ENCODE data around the gene FRMD6.

The FRMD6 gene

DNA sequence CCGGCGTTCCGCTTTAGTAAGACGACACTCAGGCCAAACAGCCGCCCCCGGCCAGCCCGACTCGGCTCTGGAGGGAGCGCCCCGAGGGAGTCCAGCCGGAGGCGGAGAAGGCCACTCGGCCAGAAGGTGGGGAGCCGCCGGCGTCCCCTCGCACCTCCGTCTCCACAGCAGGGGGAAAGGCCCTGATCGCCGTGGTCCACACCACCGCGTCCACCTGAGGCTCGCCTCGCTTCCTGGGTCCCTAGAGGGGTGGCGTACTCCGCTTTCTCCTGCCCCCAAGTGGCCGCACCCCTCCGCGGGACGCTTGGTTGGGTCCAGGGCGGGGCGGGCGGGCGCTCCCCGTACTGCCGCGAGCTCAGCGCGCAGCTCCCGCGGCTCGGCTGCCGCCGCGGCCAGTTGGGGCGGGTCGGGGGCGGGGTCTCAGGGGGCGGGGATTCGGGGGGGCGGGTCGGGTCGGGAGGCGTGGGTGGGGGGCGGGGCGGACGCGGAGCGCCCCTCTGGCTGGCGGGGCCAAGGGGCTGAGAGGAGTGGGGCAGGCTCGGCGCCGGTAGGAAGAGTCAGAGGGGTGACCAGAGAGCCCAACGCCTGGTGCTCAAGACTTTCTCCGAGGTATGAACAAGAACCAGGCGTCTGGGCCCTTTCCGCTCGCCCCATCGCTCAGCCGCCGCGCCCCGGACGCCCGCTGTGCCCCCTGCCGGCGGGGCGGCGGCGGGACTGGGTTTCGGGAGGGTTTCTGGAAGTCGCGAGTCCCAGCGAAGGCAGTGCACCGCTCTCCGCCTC lies at the start of gene FRMD6:
Gene FRMD6 (plus strand): TSS at position 523 of the 780 bp plus-strand sequence. CDS start 37,927 bp downstream, outside the sequence.
- peak; percentile 91 for DNase-seq

DNA sequence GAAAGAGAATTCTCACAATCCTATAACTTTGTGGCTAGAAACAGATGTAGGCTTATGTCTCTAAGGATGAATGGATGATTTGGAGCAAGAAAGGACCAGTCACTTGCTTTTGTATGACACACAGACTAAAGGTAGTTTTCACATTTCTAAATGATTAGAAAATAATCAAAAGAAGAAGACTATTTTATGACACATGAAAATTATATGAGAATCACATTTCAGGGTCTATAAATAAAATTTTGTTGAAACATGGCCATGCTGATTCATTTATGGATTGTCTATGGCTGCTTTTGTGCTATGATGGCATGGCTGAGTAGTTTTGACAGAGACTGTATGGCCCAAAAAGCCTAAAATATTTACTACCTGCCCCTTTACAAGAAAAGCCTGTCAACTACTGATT lies 49.4 kb upstream of the FRMD6 start:
- no peak for DNase-seq

- no peak for DNase-seq
These were observed 48.2 kb upstream of the FRMD6 start for GRCh38 chr14:51603495-51603894.

DNA sequence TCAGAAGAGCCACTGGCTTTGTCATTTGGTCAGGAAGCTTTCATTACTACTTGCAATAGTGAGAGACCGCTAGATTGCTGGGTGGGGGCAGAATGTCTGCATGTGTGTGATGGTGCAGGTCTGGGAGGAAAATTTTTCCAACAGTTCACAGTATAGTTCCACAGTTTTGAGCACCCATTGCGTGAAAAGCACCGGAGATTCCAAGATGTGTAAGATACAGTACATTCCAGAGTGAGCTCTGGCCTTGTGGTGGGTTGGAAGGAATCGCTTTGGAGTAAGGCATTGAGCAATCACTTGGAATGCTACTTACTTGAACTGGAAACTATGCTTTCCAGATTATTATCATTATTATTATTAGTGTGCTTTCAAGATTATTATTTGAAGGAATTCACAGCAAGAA lies 47.6 kb upstream of the FRMD6 start:
- DNase-seq: no peak

GRCh38 chr14:51605575-51605974 lies 46.1 kb upstream of the FRMD6 start:
- no peak for DNase-seq

DNA sequence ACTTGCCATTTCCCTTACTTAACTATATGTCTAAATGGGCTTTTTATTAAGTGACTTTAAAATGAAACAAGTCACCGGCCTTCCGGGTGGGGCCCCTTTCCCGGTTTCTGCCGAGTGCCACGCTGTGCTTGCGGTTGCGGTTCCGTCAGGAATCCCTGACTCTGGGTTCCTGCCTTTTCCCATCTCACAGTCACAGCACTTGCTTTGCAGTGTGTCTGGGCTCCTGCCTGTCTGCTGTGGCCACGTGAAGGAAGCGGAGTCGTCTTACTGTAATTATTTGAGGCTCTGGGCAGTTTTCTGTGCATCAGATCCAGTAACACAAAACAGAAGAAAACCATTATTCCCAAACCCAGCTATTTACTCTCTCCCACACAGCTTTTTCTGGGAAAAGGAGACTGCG lies 44.0 kb upstream of the FRMD6 start:
- no peak for DNase-seq

DNA sequence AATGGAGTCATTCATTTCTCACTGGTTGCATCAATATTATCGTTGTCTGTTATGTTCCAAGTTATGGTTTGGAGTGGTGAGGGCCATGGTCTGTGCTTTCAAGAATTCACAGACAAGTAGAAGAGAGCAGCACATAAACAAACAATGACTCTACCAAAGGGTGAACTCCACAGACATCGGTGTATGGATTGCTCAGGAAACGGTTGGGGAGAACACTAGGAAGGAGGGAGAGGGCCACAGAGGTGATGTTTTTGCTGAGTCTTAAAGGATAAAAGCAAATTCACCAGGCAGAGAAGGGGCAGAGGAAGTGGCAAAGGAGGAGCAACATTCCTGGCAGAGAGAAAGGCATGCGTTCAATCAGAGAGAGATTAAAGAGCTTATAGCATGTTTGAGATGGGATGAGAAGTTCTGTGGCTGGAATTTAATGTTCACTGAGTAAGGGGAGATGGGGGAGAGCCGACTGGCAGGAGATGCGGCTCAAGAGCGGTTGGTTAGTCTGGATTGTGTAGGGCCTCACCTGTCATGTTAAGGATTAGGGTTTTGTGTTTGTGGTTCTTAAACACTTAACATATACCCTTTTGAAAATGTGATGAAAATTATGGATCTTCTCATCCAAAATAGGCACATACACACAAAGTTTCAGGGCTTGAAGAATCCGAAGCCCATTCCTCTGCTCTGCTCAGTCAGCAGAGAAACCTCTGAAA lies 42.3 kb upstream of the FRMD6 start:
- DNase-seq: no peak

DNA sequence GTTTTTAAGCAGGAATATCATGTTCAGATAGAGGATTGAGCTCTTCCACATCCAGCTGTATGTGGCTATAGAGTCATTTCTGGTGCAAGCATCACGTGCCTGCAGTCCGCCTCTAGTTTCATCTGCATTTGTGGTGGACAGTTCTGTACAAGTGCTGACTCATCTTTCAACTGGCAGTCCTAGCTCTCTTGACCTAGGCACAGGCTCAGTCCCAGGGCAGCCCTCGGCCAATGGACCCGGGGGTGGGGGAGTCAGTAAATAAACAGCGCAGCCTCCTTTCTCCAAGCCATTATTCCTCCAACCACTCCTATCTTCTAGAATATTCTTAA lies 41.8 kb upstream of the FRMD6 start:
- no peak for DNase-seq

DNA sequence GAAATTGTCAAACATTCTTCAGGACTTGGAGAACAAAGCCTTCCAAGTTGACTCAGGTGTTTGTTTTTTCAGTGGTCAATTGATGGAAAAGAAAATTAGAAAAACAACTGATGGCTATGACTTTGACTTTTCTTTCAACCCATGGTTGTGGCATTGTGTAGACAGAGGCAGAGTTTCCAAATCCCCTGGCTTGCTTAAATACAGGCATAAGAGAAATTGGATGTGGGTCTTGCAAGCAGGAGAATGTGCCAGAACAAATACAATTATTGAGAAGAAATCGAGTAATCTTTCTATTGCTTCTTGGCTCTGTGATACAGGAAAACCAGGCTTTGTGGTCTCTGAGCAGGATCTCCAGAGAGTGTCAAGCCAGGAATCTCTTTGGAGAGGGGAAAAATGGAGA lies 40.9 kb upstream of the FRMD6 start:
- no peak for DNase-seq

GRCh38 chr14:51612449-51612848 lies 39.3 kb upstream of the FRMD6 start:
- no peak for DNase-seq

GRCh38 chr14:51613416-51613815 lies 38.3 kb upstream of the FRMD6 start:
- no peak for DNase-seq

DNA sequence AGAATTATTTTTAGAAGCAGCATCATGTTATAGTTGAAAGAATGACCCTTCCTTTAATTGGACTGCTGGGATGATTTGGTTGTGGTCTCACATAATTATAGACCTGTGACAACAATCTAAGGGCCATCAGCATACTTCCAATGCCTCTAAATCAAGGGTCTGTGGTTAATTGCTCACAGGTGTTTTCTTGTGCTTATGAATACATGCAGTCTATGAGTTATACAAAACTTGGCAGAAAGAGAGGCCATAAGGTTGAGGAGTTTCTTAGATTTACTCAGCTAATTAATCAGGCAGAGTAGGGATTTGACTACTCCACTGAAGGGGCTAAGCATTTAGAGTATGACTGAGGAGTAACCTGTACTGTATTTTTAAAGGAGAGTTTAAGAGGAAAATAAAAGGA lies 37.0 kb upstream of the FRMD6 start:
- no peak for DNase-seq

GRCh38 chr14:51616256-51616655 lies 35.5 kb upstream of the FRMD6 start:
- no peak for DNase-seq

GRCh38 chr14:51616724-51617409 lies 34.8 kb upstream of the FRMD6 start:
- DNase-seq: no peak

- no peak for DNase-seq
These were observed 32.1 kb upstream of the FRMD6 start for GRCh38 chr14:51619561-51619960.

GRCh38 chr14:51620056-51620455 lies 31.7 kb upstream of the FRMD6 start:
- DNase-seq: no peak

DNA sequence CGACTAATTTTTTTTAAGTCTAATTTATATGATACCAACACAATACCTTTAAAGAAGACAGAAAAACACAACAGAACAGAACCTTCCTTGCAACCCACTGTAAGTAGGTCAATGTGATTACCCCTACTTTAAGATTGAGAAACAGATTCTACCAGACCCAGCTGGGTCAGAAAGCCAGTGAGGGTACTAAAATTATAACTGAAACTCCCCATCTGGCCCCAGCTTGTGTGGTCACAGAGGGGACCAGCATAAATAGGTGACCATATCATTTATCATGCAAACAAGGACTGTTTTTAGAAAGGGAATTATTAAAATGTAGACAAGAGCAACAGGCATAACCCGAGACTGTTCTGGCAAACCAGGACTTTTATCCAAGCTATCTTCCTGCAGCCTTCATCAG lies 30.1 kb upstream of the FRMD6 start:
- no peak for DNase-seq

DNA sequence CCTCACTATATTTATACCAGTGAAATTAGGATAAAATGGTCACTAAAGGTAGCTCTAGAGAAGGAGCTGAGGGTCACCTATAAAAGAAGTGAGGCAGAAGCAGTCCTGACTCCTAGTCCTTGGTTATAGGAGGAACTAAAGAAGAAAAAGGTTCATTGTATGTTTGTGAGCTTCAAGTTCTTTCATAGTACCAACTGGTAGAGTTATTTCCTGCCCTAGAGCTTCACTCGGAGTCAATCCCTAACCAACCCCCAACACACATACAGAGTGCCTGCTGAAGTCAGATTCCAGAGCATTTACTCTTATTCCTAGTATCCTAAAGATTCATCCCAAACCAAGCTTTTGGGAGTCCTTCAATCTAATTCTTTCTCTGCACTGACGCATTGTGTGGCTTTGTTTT lies 29.3 kb upstream of the FRMD6 start:
- no peak for DNase-seq

DNA sequence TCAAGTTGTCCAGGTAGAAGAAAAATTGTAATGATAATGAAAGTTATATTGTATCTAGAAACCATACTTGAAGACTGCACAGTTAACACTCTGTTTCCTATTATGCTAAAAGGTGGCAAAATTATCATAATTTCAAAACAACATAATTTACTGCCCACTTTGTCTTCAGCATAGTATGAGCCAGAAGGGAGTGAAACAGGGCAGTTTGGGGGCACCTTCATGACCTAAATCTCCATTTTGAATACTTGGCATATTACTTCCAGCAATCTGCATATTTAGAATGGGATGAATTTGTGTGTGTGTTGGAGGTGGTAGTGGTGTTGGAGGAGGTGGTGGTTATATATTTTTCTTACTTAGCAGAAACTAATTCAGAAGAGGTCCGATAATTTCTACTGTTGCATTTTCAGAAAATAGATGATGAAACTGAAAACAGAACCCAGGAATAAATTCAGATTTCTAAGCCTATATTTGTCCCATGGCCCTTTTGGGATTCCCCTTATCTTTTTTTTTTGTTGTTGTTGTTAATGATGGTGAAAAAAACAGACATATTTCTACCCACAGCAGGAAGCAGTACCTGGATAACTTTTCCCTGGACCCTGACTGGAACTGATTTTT lies 26.6 kb upstream of the FRMD6 start:
- no peak for DNase-seq

DNA sequence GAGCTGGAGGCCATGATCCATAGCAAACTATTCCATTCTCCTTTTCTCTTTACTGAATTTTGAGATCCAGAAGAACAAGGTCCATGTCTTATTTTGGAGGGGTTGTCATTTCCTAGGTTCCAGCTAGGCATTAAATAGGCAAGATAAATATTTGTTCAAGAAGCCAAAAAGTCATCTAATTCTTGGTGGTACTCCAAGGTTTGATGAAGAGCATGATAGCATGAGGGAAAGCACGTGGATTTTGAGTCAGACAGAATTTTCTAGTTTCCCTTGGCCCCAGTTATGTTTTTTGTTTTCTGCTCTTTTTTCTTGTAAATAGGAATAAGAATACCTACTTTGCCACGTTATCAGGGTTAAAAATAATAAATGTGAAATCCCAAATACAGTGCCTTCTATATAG lies 25.5 kb upstream of the FRMD6 start:
- no peak for DNase-seq

DNA sequence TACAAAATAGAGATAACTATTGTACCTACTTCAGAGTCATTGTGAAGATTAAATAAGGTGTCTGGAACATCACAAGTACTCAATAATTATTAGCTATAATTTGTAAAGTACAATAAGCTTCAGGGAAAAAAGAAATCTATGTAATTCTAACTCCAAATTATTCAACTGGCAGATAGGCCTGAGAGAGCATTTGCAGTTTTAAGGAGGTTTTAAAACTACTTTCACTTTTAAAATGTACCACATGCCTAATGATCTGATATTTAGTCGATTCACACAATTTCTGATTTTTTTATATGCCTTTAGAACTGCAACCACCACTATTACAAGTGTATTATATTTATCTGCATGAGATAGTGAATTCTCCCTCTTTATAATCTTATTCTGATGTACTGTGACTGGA lies 24.9 kb upstream of the FRMD6 start:
- DNase-seq: no peak

- no peak for DNase-seq
These were observed 24.4 kb upstream of the FRMD6 start for GRCh38 chr14:51627313-51627712.

DNA sequence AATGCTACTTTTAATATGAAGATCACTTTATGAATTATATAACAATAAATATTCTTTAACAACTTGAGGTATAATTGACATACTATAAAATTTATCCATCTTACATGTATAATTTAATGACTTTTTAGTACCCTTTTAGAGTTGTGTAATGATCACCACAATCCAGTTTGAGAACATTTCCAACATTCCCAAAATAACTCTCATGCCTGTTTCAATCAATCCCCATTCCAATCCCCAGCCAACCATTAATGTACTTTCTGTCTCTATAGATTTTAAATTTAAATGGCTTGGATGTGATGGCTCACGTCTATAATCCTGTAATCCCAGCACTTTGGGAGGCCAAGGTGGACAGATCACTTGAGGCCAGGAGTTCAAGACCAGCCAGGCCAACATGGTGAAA lies 23.5 kb upstream of the FRMD6 start:
- DNase-seq: no peak

GRCh38 chr14:51630987-51631386 lies 20.7 kb upstream of the FRMD6 start:
- DNase-seq: no peak
